Naive B cell (primary cell): Measurements from ENCODE around the gene TRPM8. TPM values are rescaled to one million over a fixed set of nuclear protein-coding genes. Genes with fewer than 3 reads are reported as not detected.

Experiments
- ATAC-seq, 2 donors: fragments of 150-1000 bp; cut with Tn5 transposase; 2 replicates each; pipeline ENCODE4 v1.10.0; 2021; ENCODE audit warnings: low read depth in 2 of 2, mild to moderate bottlenecking in 2 of 2, moderate library complexity in 2 of 2
- DNase-seq: peaks from one replicate; pipeline ENCODE4 v3.0.0; 2022
- H3K27ac Mint-ChIP-seq, 6 donors: one replicate each; pipeline ENCODE4 v1.8.0; 2020 to 2022; ENCODE audit warnings: mild to moderate bottlenecking in 6 of 6, mixed read lengths in 6 of 6, moderate library complexity in 5 of 6, inconsistent platforms in 2 of 6
- H3K27me3 Mint-ChIP-seq, 3 donors: one replicate each; pipeline ENCODE4 v1.8.0; 2021 to 2022; ENCODE audit warnings: mixed read lengths in 3 of 3, mild to moderate bottlenecking in 1 of 3
- H3K36me3 Mint-ChIP-seq, 2 donors: one replicate each; pipeline ENCODE4 v1.8.0; 2020 to 2022; ENCODE audit warnings: mixed read lengths in 2 of 2, inconsistent platforms in 1 of 2, mild to moderate bottlenecking in 1 of 2
- H3K4me1 Mint-ChIP-seq, 3 donors: one replicate each; pipeline ENCODE4 v1.8.0; 2020 to 2022; ENCODE audit warnings: mixed read lengths in 3 of 3, inconsistent platforms in 1 of 3, mild to moderate bottlenecking in 1 of 3, moderate library complexity in 1 of 3
- H3K4me3 Mint-ChIP-seq, 8 donors: one replicate each; pipeline ENCODE4 v1.8.0; 2020 to 2022; ENCODE audit warnings: mild to moderate bottlenecking in 8 of 8, mixed read lengths in 8 of 8, moderate library complexity in 8 of 8, inconsistent platforms in 2 of 8
- H3K9me3 Mint-ChIP-seq, 7 donors: one replicate each; pipeline ENCODE4 v1.8.0; 2020 to 2022; ENCODE audit warnings: mixed read lengths in 7 of 7, mild to moderate bottlenecking in 5 of 7, inconsistent platforms in 2 of 7, moderate library complexity in 1 of 7
- polyA plus RNA-seq, 6 donors: library from polyadenylated mRNA; unstranded; fragments of 300-500 nt; fragmentation: Illumina TruSeq; gene quantifications; one replicate each; pipeline ENCODE4 v1.2.3, GENCODE V29; 2021; ENCODE audit warnings: low read depth in 6 of 6

The TRPM8 gene
- polyA plus RNA-seq, 6 donors from 2014 or later = not detected

DNA sequence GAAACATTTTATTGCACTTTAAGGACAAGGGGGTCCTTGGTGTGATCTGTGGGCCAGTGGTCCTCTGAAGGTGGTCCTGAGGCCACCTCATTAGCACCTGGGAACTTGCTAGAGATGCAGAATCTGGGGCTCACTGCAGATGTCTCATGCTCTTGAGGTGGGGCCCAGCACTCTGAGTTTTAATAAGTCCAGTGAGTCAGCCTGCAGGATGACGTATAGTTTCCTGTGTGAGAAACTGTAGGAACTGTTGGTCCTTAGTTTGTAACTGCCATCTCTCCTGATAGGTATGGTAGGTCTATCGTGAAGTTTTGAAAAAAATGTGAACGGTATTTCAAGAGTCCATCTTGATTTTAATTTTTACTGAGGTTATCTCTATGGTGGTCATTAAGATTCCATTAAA is 2.8 kb downstream of the TRPM8 start:
- Mint-ChIP-seq H3K4me1 (no peaks in the 10 kb centered on the region), H3K36me3 (no peaks in the 10 kb centered on the region), H3K4me3 (no peak overlapping the region), H3K27ac (no peak overlapping the region), H3K27me3 (peaks cover 30 to 41% (median 33%) of the 10 kb centered on the region in 3 donors), H3K9me3 (no peaks in the 10 kb centered on the region)
- ATAC-seq (no peak), DNase-seq (no peak)

DNA sequence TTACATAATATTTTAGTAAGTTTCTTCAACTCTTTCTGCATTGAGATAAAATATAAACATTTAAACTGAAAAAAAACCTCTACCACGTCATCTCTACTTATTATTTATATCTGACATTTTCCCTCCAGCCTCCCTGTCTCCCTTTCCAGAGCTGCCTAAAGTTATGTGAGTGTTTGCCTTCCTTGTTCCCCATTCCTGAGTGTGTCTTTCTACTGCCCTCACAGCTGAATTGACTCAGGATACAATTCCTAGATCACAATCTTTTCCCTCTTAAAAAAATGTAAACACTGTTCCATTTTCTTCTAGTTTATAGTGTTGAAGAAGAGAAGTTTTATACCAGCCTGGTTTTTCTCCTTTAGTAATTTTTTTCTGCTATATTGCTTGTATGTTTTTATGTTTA is 5.3 kb downstream of the TRPM8 start:
- Mint-ChIP-seq H3K4me1 (no peaks in the 10 kb centered on the region), H3K4me3 (peak overlapping the region in 1 of 8 donors; percentile 3), H3K27me3 (peaks cover 39 to 49% (median 44%) of the 10 kb centered on the region in 3 donors), H3K36me3 (no peaks in the 10 kb centered on the region), H3K27ac (peak overlapping the region in 1 of 6 donors; percentile 75), H3K9me3 (no peaks in the 10 kb centered on the region)
- no peak for ATAC-seq
- no peak for DNase-seq

DNA sequence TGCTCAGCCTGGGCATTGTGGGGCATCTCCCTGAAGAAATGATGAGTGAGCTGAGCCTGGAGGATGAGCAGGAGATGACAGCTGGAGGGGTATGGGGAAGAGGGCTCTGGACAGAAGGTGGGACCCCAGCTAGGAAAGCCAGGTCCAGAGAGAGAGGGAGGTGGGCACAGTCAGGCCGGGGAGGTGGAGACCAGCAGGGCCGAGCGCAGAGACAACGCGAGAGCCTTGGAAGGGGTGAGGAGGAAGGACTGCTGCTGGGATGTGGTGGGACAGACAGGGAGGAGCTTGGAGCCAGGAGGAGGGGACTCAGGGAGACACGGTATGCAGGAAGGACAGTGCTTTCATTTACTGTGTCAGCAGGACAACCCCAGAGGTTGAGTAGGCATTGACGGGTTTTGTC is 8.2 kb downstream of the TRPM8 start:
- Mint-ChIP-seq H3K4me3 (no peak overlapping the region), H3K4me1 (no peaks in the 10 kb centered on the region), H3K9me3 (no peaks in the 10 kb centered on the region), H3K36me3 (no peaks in the 10 kb centered on the region), H3K27ac (no peak overlapping the region), H3K27me3 (peaks cover 53 to 68% (median 66%) of the 10 kb centered on the region in 3 donors)
- ATAC-seq (no peak), DNase-seq (no peak)

DNA sequence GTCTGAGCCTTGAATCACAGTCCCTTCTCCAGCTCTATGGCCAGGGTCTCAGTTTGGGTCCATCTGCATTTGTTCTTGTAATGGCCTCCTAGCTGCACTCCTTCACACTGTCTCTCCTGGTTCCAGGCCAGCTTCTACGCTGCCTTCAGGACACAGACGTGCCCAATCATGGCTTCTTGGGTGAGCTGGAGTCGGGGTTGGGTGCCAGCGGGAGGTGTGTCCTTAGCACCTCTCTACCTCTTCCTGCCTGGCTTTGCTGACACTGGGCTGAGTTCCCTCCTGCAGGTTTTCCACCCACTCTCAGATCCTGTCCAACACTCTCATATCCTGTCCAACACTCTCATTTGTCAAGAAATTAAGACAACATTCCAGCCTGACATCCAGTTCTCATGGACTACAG is 9.6 kb downstream of the TRPM8 start:
- peak overlapping the region in 2 of 6 donors; percentile 4 to 50 for H3K27ac Mint-ChIP-seq
- no peak overlapping the region for H3K4me3 Mint-ChIP-seq
- no peaks in the 10 kb centered on the region for H3K36me3 Mint-ChIP-seq
- no peaks in the 10 kb centered on the region for H3K9me3 Mint-ChIP-seq
- DNase-seq (no peak), ATAC-seq (no peak)
- peaks cover 64 to 80% (median 73%) of the 10 kb centered on the region in 3 donors for H3K27me3 Mint-ChIP-seq
- no peaks in the 10 kb centered on the region for H3K4me1 Mint-ChIP-seq

DNA sequence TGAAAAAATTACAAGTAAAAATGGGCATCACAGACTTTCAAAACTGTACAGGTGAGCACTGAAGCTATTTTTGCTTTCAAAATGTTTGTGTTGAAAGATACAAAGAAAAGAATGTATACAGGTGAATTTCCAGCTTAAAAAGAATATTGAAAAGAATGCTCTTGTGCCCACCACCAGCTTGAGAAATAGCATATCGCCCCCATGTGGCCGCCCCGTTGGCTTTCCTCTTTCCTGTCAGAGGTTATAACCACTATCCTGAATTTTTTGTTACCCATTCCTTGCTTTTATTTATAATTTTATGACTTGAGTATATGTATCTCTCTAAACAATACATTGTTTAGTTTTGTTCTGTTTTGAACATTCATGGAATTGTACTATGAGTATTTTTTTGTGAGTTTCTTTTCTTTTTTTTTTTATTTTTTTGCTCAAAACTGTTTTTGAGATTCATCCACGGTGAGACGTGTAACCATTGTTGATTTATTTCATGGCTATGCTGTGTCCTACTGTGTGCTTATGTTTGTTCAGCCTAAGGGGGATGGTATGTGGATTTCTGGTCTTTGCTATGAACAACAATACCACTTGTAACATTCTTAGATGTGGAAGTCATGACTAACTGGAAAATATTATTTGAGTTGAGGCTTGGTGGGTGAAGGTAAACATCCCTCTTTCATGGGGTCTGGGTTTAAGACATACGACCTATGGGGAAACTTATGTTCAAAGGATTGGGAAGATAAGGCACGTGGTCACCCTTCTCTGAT is 11.6 kb downstream of the TRPM8 start:
- no peaks in the 10 kb centered on the region for H3K9me3 Mint-ChIP-seq
- peaks cover 0 to 4% of the 10 kb centered on the region in 2 donors for H3K36me3 Mint-ChIP-seq
- H3K4me1 Mint-ChIP-seq = no peaks in the 10 kb centered on the region
- H3K4me3 Mint-ChIP-seq = no peak overlapping the region
- no peak overlapping the region for H3K27ac Mint-ChIP-seq
- ATAC-seq (no peak), DNase-seq (no peak)
- peaks cover 73 to 95% (median 84%) of the 10 kb centered on the region in 3 donors for H3K27me3 Mint-ChIP-seq

DNA sequence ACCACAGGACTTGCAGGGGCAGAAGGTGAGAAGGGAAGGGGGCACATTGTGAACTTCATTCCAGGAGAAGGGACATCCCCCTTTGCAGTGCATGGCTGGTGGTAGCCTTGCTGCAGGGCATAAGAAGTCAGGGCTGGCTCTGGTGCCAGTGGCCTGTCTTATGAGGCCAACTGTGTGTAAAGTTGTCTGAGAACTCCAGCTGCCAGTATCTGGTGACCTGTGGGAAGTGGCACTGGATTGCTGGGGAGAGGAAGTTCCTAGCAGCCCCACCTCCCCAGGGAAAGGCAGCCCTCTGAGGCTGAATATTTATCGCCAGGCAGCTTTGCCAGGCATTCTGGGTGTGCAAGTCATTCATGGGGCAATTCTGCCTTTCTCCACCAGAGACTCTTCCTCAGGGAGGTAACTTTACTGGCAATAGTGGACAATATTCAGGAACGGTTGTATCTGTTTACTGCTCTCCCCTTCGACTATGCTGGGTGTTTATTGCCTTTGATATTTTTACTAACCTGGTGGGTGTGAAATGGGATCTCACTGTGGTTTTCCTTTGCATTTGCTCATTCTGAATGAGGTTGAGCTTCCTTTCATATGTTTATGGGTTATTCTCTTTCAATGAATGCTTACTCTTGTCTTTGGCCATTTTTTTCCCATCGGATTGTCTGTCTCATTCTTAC is 12.3 kb downstream of the TRPM8 start:
- DNase-seq (no peak), ATAC-seq (no peak)
- H3K4me1 Mint-ChIP-seq = no peaks in the 10 kb centered on the region
- peaks cover 0 to 4% of the 10 kb centered on the region in 2 donors for H3K36me3 Mint-ChIP-seq
- H3K27me3 Mint-ChIP-seq = peaks cover 74 to 95% (median 86%) of the 10 kb centered on the region in 3 donors
- H3K4me3 Mint-ChIP-seq = no peak overlapping the region
- H3K27ac Mint-ChIP-seq = no peak overlapping the region
- no peaks in the 10 kb centered on the region for H3K9me3 Mint-ChIP-seq

DNA sequence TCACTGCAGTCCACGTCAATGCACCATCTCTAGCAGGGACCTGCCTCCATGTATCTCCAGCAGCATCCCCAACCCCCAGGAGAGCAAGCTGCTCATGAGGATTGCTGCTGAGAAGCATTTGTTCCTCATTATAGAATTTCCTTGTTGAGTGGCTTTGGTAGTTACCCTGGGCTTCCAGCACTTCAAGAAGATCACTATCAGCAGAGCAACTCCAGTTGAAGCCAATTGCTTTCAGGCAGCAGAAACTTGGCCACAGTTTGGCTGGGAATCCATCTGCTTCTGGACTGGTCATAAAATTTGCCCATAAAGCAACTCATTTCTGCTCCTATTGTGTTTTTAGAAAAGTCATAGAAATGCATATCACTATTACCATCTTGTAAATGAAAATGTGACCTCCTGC is 17.4 kb downstream of the TRPM8 start:
- H3K4me1 Mint-ChIP-seq = peaks cover 5 to 12% (median 10%) of the 10 kb centered on the region in 3 donors
- H3K4me3 Mint-ChIP-seq = no peak overlapping the region
- peaks cover 0 to 4% of the 10 kb centered on the region in 2 donors for H3K36me3 Mint-ChIP-seq
- H3K27me3 Mint-ChIP-seq = peaks cover 76 to 95% (median 92%) of the 10 kb centered on the region in 3 donors
- no peaks in the 10 kb centered on the region for H3K9me3 Mint-ChIP-seq
- no peak overlapping the region for H3K27ac Mint-ChIP-seq
- DNase-seq (no peak), ATAC-seq (no peak)

DNA sequence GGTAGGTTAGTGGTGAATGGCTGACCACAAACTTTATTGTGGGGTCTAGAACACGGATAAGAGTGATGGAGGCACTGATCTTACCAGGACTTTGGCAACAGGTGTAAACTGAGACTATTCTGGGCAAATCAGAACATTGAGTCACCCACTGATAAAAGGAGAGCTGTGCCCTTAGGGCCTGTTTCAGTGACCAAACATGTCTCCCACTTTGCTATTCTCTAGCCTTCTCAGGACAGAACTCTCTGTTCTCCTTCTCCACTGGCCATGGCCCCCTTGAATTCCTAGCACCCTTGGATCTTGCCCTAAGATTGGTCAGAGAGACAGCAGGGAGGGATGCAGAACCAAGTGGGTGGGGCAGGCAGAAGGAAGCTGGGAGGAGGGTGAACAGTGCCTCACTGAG is 18.3 kb downstream of the TRPM8 start:
- Mint-ChIP-seq H3K36me3 (peaks cover 0 to 4% of the 10 kb centered on the region in 2 donors), H3K4me1 (peaks cover 5 to 13% (median 10%) of the 10 kb centered on the region in 3 donors), H3K27ac (no peak overlapping the region), H3K27me3 (peaks cover 75 to 98% (median 96%) of the 10 kb centered on the region in 3 donors), H3K9me3 (no peaks in the 10 kb centered on the region), H3K4me3 (no peak overlapping the region)
- ATAC-seq = no peak
- DNase-seq = no peak

DNA sequence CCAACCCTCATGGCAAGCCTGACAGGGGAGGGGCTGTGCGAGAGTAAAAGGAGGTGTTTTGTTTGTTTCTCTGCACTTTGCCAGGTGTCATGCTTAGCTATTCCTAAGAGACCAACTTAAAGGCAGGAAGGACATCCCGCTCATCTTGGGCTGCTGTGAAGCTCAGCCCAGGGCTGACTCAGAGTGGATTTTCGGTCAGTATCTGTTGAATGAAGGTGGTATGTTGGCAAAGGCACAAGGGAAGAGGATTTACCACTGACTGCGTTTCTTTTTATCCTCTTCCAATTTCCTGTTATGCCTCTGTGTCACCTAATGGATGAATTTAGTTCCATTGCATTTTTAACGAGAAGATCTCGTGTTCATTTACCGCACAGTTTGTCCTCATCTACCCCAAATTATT is 18.9 kb downstream of the TRPM8 start:
- H3K4me1 Mint-ChIP-seq = peaks cover 5 to 19% (median 10%) of the 10 kb centered on the region in 3 donors
- H3K27me3 Mint-ChIP-seq = peaks cover 75 to 99% (median 97%) of the 10 kb centered on the region in 3 donors
- H3K9me3 Mint-ChIP-seq = peaks cover 0 to 3% (median 0%) of the 10 kb centered on the region in 7 donors
- no peak overlapping the region for H3K4me3 Mint-ChIP-seq
- H3K36me3 Mint-ChIP-seq = peaks cover 0 to 4% of the 10 kb centered on the region in 2 donors
- H3K27ac Mint-ChIP-seq = no peak overlapping the region
- DNase-seq (no peak), ATAC-seq (no peak)

DNA sequence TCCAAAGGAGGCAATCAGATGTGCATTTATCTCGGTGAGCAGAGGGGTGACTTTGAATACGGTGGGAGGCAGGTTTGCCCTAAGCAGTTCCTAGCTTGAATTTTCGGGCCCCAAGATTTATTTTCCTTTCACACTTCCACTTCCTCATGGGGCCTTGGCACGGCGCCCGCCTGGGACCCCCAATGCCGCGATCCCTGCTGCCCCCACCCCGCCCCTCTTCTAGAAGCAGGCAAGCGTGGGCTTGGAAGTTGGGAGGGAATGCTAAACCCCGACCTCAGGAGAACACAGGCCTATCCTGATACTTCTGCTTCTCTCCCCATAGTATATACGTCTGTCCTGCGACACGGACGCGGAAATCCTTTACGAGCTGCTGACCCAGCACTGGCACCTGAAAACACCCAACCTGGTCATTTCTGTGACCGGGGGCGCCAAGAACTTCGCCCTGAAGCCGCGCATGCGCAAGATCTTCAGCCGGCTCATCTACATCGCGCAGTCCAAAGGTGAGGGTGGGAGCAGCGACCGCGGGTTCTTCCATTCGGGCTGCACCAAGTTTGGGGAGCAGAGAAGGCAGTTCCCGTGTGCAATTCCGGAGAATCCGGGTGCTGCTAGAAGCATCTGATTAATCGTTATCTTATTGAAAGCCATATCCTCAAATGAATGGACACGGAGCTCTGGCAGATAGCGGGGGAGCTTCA is 21.6 kb downstream of the TRPM8 start:
- ATAC-seq (no peak), DNase-seq (no peak)
- no peaks in the 10 kb centered on the region for H3K36me3 Mint-ChIP-seq
- no peak overlapping the region for H3K27ac Mint-ChIP-seq
- H3K9me3 Mint-ChIP-seq = peaks cover 0 to 6% (median 3%) of the 10 kb centered on the region in 7 donors
- H3K27me3 Mint-ChIP-seq = peaks cover 53 to 87% (median 78%) of the 10 kb centered on the region in 3 donors
- H3K4me3 Mint-ChIP-seq = peak overlapping the region in 7 of 8 donors; percentile 20 to 83 (median 67)
- peaks cover 5 to 19% (median 10%) of the 10 kb centered on the region in 3 donors for H3K4me1 Mint-ChIP-seq

DNA sequence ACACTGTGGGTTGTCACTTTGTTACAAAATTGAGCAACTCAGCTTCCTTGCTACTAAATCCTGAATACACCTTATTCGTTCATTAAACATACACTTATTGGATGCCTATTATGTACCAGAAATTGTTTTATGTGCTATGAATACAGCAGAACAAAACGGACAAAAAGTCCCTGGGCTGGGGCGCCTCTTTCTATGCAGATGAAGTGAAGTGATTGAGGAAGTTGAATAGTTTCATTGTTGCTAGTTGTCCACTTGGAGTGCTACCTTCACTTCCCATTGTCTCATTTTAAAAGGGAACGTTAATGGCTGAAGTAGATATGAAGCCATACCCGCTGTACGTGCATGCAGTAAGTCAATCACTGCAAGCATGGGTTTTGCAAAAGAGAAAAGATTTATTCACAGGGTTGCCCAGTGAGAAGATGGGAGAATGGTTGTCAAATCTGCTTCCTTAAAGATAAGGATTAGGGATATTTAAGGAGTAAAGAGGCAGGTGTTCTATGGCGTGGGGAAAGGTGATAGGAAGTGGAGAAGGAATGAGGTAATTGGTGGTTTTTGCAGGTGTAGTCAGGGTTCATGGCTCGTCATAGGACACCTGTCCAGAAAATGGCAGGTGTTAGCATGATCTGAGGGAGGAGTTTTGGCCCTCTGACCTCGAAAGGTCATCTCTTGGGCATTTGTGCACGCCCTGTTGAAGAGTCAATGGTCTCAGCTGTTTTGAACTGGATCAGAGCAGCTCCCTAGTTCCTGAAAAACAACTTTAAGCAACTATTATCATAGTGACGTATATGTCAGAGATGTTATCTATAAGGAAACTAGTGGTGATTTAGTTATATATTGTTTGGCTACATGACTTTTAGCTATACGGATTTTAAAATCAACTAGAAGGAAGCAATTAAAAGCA is 23.5 kb downstream of the TRPM8 start:
- no peak overlapping the region for H3K27ac Mint-ChIP-seq
- ATAC-seq (peak in 1 of 2 donors; percentile 37), DNase-seq (no peak)
- H3K4me1 Mint-ChIP-seq = peaks cover 5 to 19% (median 10%) of the 10 kb centered on the region in 3 donors
- peaks cover 41 to 78% (median 67%) of the 10 kb centered on the region in 3 donors for H3K27me3 Mint-ChIP-seq
- H3K4me3 Mint-ChIP-seq = no peak overlapping the region
- H3K9me3 Mint-ChIP-seq = peaks cover 0 to 19% (median 3%) of the 10 kb centered on the region in 7 donors
- H3K36me3 Mint-ChIP-seq = no peaks in the 10 kb centered on the region

DNA sequence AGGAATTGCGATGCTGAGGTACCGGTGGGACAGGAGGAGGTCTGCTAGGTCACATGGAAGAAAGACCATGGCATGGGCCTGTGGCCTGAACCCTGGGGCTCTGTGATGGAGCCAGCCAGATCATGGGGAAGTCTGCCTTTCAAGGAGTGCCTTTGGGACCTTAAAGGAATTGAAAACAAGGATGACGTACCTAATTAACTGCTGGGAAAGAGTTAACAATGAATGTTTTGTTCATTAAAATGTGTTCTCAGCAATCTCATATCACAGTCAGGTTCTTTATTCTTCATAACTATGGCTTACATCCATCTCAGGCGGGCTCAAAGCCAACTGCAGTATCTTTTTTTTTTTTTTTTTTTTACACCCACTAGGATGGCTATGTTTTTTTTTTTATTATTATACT is 25.6 kb downstream of the TRPM8 start:
- Mint-ChIP-seq H3K27ac (no peak overlapping the region), H3K36me3 (no peaks in the 10 kb centered on the region), H3K27me3 (peaks cover 45 to 70% (median 66%) of the 10 kb centered on the region in 3 donors), H3K4me1 (peaks cover 5 to 19% (median 10%) of the 10 kb centered on the region in 3 donors), H3K9me3 (peaks cover 0 to 20% (median 3%) of the 10 kb centered on the region in 7 donors), H3K4me3 (no peak overlapping the region)
- no peak for ATAC-seq
- DNase-seq = no peak
